ENCODE results near the gene PTPN21.

DNA sequence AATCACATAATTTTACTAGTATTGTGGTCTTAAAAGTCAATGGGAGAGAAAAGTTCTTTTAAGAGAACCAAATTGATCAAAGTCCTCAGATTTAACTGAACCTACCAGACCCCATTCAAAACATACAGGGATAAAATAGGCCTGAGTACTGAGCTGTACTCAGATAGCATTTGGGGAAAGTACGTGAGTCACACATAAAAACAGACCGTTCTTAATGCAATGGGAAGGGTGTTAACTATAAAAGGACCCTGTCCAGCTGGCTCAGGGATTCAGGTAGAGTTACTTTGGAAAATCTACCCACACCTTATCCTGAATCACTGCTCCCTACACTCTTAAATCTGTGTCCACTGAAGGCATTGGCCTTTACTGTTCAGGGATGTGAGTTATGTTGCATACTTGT, 78.0 kb downstream of the PTPN21 start:
- TF ChIP-seq CTCF (IDR thresholded peaks at IDR 0.05), result no peak
- TF ChIP-seq POLR2AphosphoS5 (IDR thresholded peaks at IDR 0.05), result no peak
- no peak for TF ChIP-seq POLR2A (IDR thresholded peaks at IDR 0.05)
